ENCODE results near the gene NUCB2.
"Not testable (repeated sequence)": the region's sequence is repeated elsewhere in the genome, so short reads cannot be mapped to it uniquely, and the experiment has no call there.

NUCB2 gene

DNA sequence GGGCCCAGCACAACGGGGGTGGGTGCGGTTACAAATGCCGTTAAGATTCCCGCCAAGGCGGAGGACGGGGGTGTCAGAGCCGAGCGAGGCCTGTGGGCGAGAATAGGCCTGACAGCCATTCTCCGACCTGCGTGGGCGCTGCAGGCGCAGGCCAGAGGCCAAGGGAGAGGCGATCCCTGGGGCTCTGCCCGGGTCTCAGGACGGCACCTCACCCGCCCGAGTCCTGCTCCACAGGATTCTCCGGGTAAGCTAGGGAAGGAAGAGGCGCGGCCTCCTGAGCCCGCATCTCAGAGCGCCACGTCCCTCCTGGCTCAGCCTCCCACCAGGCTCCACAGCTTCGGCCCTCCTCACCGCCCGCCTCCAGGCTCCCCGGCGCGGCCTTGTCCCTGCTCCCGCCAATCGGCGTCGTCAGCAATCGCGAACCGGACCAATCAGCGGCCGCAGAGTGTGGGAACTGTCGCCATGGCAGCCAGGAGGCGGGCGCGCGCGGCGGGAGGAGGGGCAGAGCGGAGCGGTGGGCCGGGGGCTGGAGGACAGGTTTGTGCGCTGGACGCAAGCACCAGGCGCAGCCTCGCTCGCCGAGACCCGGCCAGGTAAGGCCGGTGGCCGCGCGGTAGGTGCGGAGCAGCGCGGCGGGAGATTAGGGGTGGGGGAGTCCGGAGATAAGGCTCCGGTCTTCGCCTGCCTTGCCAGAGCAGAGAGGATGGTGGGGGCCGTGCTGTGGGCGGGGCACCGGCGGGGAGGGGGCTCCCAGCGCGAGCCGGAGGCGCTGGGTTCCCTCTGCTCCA is at the start of gene NUCB2:
TSS of gene NUCB2 (plus strand) at position 504 of the 788 bp plus-strand sequence. CDS start 18,585 bp downstream, outside the sequence.
- DNase-seq: peak; percentile 93 to 96

- DNase-seq: not testable (repeated sequence)
These were observed 48.2 kb upstream of the NUCB2 start for GRCh38 chr11:17228186-17228925.

- no peak for DNase-seq
These were observed 46.9 kb upstream of the NUCB2 start for GRCh38 chr11:17229481-17230152.

- peak in 1 of 2 donors; percentile 59 for DNase-seq
These were observed 45.4 kb upstream of the NUCB2 start for GRCh38 chr11:17230867-17231851.

GRCh38 chr11:17233101-17233500 is 43.4 kb upstream of the NUCB2 start:
- no peak for DNase-seq

- no peak for DNase-seq
These were observed 38.2 kb upstream of the NUCB2 start for GRCh38 chr11:17238377-17238776.

DNA sequence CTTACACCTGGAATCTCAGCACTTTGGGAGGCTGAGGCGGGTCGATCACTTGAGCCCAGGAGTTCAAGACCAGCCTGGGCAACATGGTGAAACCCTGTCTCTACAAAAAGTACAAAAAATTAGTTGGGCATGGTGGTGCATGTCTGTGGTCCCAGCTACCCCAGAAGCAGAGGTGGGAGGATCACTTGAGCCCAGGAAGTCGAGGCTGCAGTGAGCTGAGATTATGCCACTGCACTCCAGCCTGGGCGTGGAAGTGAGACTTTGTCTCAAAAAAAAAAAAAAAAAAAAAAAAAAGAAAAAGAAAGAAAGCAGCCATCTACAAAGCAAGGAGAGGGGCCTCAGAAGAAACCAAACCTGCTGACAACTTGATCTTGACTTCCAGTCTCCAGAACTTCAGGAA is 36.6 kb upstream of the NUCB2 start:
- not testable (repeated sequence) for DNase-seq

GRCh38 chr11:17240780-17241179 is 35.8 kb upstream of the NUCB2 start:
- no peak for DNase-seq

DNA sequence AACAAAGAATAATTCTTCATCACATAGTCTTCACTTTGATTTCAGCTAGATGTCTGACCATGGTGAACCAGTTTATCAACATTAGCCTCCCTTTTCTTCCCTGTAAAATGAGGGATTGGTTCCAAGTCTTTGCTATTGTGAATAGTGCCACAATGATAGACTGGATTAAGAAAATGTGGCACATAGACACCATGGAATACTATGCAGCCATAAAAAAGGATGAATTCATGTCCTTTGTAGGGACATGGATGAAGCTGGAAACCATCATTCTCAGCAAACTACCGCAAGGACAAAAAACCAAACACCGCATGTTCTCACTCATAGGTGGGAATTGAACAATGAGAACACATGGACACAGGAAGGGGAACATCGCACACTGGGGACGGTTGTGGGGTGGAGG is 33.6 kb upstream of the NUCB2 start:
- not testable (repeated sequence) for DNase-seq

DNA sequence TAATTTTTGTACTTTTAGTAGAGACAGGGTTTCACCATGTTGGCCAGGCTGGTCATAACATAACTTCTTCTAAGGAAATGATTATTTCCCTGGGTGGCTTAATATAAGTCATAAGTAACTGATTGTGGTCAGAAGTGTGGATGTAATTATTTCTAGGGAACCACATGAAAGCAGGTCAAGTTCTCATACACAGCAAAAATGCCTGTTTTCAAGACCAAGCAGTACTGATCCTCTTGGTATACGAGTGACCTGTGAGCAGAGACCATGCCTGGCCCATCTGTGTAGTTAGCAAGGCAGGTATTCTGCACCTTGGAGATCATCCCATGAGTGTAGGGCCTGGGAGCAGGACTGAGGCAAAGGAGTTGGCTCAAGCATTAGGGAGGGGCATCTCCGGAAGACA is 32.5 kb upstream of the NUCB2 start:
- DNase-seq: no peak

- DNase-seq: no peak
These were observed 25.8 kb upstream of the NUCB2 start for GRCh38 chr11:17250561-17251350.

GRCh38 chr11:17252704-17253103 is 23.8 kb upstream of the NUCB2 start:
- no peak for DNase-seq

DNA sequence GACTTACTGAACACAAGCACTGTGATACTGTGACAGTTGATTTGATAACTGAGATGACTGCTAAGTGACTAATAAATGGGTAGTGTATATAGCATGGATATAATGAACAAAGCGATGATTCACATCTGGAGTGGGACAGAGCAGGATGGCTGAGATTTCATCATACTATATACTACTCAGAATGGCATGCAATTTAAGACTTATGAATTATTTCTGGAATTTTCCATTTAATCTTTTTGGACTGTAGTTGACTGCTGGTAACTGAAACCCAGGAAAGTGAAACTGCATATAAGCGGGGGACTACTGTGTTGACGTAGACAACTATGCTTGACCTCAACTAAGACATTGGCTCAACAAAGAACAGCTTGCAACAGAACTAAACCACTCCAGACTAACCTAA is 20.0 kb upstream of the NUCB2 start:
- no peak for DNase-seq

- DNase-seq: no peak
These were observed 19.3 kb upstream of the NUCB2 start for GRCh38 chr11:17257196-17257595.

- no peak for DNase-seq
These were observed 17.9 kb upstream of the NUCB2 start for GRCh38 chr11:17258670-17259069.

GRCh38 chr11:17259519-17259918 is 17.0 kb upstream of the NUCB2 start:
- DNase-seq: no peak

GRCh38 chr11:17260020-17260419 is 16.5 kb upstream of the NUCB2 start:
- DNase-seq: no peak

- DNase-seq: no peak
These were observed 12.8 kb upstream of the NUCB2 start for GRCh38 chr11:17263769-17264168.

DNA sequence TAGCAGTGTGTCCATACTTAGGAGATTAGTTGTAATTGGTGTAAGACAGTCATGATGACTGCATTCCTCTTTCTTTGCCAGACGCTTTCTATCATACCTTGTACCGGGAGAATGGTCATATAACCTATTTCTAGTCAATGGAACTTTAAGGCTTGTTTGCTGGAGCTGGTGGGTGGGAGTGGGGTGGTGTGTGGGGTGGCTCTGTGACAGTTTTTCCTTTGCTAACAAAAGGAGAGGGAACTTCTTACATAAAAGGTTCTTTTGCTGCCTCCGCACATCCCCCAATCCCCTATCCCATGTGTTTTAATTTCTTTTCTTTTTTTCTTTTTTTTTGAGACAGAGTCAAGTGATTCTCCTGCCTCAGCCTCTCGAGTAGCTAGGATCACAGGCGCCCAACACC is 9.8 kb upstream of the NUCB2 start:
- no peak for DNase-seq

DNA sequence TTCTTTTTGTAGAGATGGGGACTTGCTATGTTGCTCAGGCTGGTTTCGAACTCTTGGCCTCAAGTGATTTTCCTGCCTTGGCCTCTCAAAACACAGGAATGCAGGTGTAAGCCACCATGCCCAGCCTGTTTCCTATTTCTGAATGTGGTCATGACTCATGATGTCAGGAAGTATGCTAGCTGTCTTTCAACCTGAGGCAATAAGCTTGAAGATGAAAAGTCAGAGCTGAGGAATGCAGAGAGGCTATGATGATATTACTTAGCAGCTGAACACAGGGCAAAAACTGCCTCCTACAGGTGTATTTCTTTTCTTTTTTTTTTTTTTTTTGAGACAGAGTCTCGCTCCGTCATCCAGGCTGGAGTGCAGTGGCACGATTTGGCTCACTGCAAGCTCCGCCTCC is 9.0 kb upstream of the NUCB2 start:
- no peak for DNase-seq

DNA sequence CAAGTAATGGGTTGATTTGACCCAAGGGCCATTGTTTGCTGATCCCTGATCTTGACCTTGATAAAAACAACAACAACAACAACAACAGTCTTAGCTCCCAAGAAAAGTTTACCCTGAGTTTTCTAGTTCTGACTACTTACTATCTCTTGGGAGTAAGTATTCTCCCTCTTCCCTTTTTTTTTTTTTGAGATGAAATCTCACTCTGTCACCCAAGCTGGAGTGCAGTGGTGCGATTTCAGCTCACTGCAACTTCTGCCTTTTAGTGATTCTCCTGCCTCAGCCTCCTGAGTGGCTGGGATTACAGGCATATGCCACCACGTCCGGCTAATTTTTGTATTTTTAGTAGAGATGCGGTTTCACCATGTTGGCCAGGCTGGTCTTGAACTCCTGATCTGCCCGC is 8.0 kb upstream of the NUCB2 start:
- not testable (repeated sequence) for DNase-seq

DNA sequence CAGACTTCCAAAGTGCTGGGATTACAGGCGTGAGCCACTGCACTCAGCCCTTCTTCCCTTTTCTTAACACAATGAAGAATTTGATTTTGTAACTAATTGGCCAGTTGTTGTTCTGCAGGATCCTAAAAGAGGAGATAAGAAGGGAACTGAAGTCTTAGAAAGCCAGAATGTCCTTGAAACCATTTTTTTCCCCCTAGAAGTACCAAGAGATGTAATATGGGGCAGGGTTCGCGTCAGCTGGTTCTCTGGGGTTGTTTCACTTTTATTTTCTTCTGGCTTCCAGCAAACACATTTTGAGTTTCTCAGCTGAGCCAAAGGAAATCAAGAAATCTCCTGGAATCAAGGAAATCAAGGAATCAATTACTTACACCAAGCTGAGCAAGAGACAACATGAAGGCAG is 7.6 kb upstream of the NUCB2 start:
- DNase-seq: no peak
